NOMO-1 (cell line): Measurements from ENCODE around the gene EIF6.

Source experiments
- DNase-seq, 2 experiments: peaks; one replicate each; lab custom pipeline; 2025; ENCODE audit not compliant: unreplicated experiment in 2 of 2; lab: John Stamatoyannopoulos, UW

The EIF6 gene

GRCh38 chr20:35281506-35282101, 3.0 kb downstream of the EIF6 start:
- DNase-seq = no peak

GRCh38 chr20:35280523-35280922, 4.0 kb downstream of the EIF6 start:
- DNase-seq = no peak

DNA sequence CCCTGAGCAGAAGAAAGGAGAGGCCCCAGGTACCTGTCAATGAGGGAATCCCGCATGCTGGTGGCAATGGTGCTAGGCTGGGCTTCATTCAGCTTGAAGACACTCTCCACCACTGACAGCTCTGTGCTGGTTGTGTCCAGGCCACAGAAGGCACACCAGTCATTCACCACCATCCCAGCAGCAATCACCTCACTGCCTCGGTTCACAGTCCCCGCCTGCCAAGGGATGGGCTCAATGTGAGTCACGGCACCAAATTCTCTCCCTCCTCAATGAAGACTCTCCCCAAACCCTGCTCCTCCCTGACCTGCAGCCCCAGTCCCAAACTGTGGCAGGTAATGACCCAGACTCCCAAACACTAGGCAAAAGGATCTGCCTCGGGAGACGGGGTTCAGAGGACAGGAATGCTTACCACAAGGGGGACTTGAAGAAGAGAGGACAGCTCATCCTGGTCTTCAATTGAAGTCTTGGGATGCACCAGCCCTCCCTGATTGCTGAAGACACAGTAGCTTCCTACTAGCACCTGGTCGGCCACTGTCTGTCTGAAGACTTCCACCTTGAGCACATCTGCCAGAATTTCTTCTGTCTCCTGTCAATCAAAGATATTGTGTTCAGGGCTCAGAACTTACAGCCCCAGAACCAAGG, 4.9 kb downstream of the EIF6 start:
- DNase-seq = no peak

DNA sequence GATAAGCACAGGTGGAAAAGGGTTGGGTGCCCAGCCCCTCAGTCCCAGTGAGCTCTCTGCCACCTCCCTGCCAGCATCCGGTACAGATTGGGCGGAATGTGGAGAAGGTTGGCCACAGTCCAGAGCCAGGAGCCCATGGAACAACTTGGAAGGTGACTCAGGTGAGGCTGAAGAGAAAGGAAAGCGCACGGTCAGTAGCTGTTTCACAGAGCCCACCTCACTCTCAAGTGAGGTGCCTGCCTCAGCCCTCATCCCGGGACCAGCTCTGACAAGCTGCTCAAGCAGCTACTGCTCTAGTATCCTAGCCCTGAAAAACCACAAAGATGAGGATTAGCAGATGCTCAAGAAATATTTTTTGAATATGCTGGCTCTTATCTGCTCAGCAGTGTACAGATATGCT, 5.5 kb downstream of the EIF6 start:
- no peak for DNase-seq

- DNase-seq = peak; percentile 78 to 83
Observed at GRCh38 chr20:35277531-35278395, 6.8 kb downstream of the EIF6 start, which contains the start of gene MMP24OS. TSS of gene MMP24OS (minus strand) at chr20:35278122. CDS start at chr20:35277929, 193 bp downstream.

DNA sequence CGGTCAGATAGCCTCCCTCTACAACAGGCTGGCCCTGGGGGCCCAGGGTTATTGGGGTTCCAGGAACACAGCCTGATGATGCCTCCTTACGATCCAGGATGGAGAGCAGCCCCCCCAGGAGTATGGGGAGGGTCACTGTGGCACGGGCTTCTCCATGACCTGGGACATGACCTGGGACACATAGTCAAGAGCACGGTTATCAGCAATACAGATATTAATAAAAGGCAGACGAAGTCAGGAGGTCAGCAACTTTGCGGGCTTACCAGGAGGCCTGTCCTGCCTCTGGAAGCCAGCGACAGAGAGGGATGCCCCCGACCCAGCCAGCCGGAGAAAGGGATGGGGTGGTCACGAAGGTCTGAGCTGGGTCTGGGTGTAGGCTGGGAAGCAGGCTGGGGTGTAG, 7.4 kb downstream of the EIF6 start:
- DNase-seq = no peak

DNA sequence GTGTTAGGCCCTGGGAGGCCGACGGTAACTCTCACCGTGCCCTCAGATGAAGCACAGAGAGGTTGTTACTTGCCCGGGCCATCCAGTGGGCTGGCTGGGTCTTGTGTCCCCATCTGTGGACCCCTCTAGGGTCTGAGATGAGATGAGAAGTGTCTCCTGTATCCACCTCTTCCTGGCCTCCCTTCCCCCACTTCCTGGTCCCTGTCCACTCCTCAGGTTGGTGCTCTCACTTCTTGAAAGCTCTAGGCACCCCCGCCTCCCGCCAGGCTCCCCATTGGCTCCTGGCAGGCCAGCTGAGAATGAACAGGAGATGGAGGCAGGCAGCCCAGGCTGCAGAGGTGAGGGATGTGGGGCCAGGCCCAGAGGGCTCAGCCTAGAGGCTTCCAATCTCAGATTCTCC, 8.2 kb downstream of the EIF6 start:
- DNase-seq = no peak

GRCh38 chr20:35275741-35276251, 8.8 kb downstream of the EIF6 start:
- no peak for DNase-seq

GRCh38 chr20:35274172-35275092, 10.1 kb downstream of the EIF6 start:
- DNase-seq = no peak

- DNase-seq = no peak
Observed at GRCh38 chr20:35273449-35274171, 11.0 kb downstream of the EIF6 start.

DNA sequence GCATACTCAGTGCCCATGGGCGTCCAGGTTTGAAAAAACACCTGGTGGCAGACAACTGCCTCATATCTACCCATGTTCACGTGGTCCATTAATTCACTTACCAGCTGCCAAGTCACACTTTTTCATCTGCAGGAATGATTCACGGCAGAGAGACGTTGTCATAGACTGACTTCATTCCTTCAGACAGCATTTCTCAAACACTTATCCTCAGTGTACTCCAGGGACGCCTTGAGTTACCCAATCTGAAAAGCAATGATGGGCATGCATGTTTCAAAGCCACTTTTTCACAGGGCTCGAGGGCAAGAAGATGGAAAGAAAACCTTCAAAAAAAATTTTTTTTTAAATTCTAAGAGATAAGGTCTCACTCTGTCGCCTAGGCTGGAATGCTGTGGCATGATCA, 12.7 kb downstream of the EIF6 start:
- no peak for DNase-seq

DNA sequence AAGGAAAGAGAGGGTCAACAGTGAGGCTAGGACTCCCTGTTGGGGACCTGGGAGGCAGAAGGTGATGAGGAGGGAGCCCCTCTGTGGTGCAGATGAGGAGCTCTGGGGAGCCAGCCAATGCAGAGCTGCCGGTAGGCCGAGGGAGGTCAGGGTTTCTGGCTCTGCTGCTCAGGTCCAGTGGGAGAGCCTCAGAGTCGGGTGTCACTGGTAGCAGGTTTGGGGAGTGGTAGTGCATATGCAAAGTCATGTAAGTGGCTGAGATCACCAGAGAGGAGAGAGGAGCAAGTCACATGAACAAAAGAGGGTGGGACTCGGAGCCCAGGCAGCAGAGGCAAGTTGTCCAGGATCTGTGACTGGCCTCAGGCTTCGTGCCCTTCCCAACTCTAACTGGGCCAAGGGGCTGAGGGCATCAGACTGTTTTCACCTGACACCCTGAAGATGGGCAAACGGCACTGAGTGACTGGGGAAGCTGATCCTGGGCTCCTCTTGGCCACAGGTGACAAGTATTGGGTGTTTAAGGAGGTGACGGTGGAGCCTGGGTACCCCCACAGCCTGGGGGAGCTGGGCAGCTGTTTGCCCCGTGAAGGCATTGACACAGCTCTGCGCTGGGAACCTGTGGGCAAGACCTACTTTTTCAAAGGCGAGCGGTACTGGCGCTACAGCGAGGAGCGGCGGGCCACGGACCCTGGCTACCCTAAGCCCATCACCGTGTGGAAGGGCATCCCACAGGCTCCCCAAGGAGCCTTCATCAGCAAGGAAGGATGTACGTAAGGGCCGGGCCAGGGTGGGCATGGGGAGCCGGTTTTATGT, 13.3 kb downstream of the EIF6 start:
- DNase-seq = no peak

- no peak for DNase-seq
Observed at GRCh38 chr20:35270021-35270902, 14.3 kb downstream of the EIF6 start.

- peak in 1 of 2 experiments; percentile 22 for DNase-seq
Observed at GRCh38 chr20:35269055-35269781, 15.4 kb downstream of the EIF6 start.

GRCh38 chr20:35267092-35267491, 17.5 kb downstream of the EIF6 start:
- DNase-seq = no peak

DNA sequence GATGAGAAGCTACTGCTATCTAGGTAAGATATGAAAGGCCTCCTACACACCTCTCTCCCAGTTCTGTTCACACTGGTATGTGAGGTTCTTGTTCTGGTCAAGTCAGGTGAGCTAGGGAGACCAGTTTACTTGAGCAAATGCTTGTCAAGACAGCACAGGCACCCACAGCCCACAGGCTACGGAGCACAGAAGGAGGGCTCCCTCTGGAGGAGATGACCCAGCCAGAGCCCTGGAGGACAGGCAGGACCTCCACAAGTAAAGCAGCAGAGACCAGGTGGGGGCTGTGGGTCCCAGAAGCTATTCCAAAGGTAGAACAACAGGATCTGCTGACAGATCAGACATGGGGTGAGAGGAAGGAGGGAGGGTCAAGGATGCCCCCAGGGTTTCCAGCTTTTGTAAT, 19.8 kb downstream of the EIF6 start:
- no peak for DNase-seq
